Aorta (tissue), 5 donors: ENCODE measurements around the gene PACRG. TPM values are rescaled to one million over a fixed set of nuclear protein-coding genes. Genes with fewer than 3 reads are reported as not detected.
"Not testable (repeated sequence)": the region's sequence is repeated elsewhere in the genome, so short reads cannot be mapped to it uniquely, and the experiment has no call there.

Source experiments
- ATAC-seq: fragments of 200-7000 bp; cut with Tn5 transposase; one replicate; pipeline ENCODE4 v1.9.1; 2022; ENCODE audit warnings: moderate library complexity; ENCODE audit not compliant: low FRiP score
- DNase-seq, 2 donors: peaks; one replicate each; pipeline ENCODE4 v3.0.0-alpha.2; 2020
- H3K27ac ChIP-seq, 2 donors: one replicate each; pipeline ENCODE4 v1.5.1; 2013; ENCODE audit warnings: low read length in 2 of 2, mild to moderate bottlenecking in 2 of 2, moderate library complexity in 2 of 2, control low read depth in 1 of 2, inconsistent platforms in 1 of 2, low read depth in 1 of 2
- H3K27me3 ChIP-seq, 2 donors: one replicate each; pipeline ENCODE4 v1.6.1; 2013; ENCODE audit warnings: control low read depth in 1 of 2, low read length in 1 of 2, mild to moderate bottlenecking in 1 of 2, moderate library complexity in 1 of 2; ENCODE audit not compliant: insufficient read depth in 2 of 2, control insufficient read depth in 1 of 2
- H3K36me3 ChIP-seq, 2 donors: one replicate each; pipeline ENCODE4 v1.6.1; 2013; ENCODE audit warnings: control low read depth in 1 of 2, low read length in 1 of 2, mild to moderate bottlenecking in 1 of 2; ENCODE audit not compliant: insufficient read depth in 2 of 2, control insufficient read depth in 1 of 2
- H3K4me1 ChIP-seq, 2 donors: one replicate each; pipeline ENCODE4 v1.6.1; 2013; ENCODE audit warnings: low read length in 2 of 2, control low read depth in 1 of 2, mild to moderate bottlenecking in 1 of 2, moderate library complexity in 1 of 2; ENCODE audit not compliant: insufficient read depth in 2 of 2, control insufficient read depth in 1 of 2
- H3K4me3 ChIP-seq, 2 donors: one replicate each; pipeline ENCODE4 v1.5.1; 2013; ENCODE audit warnings: low read length in 2 of 2, control low read depth in 1 of 2, mild to moderate bottlenecking in 1 of 2
- H3K9me3 ChIP-seq: one replicate; pipeline ENCODE4 v1.6.1; 2013; ENCODE audit warnings: mild to moderate bottlenecking, low read length; ENCODE audit not compliant: control insufficient read depth
- WGBS, 2 donors: extraction: QIAGEN DNeasy Blood & Tissue Kit; methylation state at CpG; one replicate each; pipeline ENCODE4 v1.1.7; 2013; 5-methylcytosine and 5-hydroxymethylcytosine counted together
- intact Hi-C, 2 donors: fragments of 100-400 bp; cut with DNase I; formaldehyde crosslinking; loops; one replicate each; pipeline versions ENCODE4 v1.14.2 to v1.15.0; 2022
- polyA plus RNA-seq, 2 donors: library from polyadenylated mRNA; stranded (reverse); fragments of 200-250 nt; gene quantifications; one replicate each; pipeline ENCODE4 v1.2.3, GENCODE V29; 2013
- total RNA-seq, 2 donors: library from RNA; stranded (reverse); fragmentation: NEBNext Ultra II Directional; extraction: Animal tissue kit (Norgen Biotek cat#: 25700); gene quantifications; one replicate each; pipeline ENCODE4 v1.2.1, GENCODE V29; 2021
- donor health status: healthy with polysubstance abuse.
- donor health status: Bipolar disorder and iron deficiency.
- donor health status: DM: no; HTN: no; CAD: no.
- donor health status: DM: no; HTN: no; CAD: no.
- donor health status: DM: yes; HTN: yes; CAD: no.

Gene PACRG
- total and polyA plus RNA-seq, 4 donors = 0.26 to 2.7 (median 0.54) TPM; not detected in 1

- H3K4me3 ChIP-seq, H3K9me3 ChIP-seq, intact Hi-C loops, H3K27ac ChIP-seq, DNase-seq, H3K36me3 ChIP-seq, H3K4me1 ChIP-seq, H3K27me3 ChIP-seq, ATAC-seq: not testable (repeated sequence)
- WGBS, 2 donors = 87 to 90% methylated on average over 1 of the region's 1 CpG
These were observed 255.5 kb downstream of the PACRG start for GRCh38 chr6:162983234-162983633.

- Histone ChIP-seq H3K36me3 (no peaks in the 10 kb centered on the region), H3K4me1 (no peaks in the 10 kb centered on the region), H3K4me3 (no peak overlapping the region), H3K9me3 (no peaks in the 10 kb centered on the region), H3K27me3 (no peaks in the 10 kb centered on the region), H3K27ac (no peak overlapping the region)
- 49 to 56% methylated on average over 1 of the region's 1 CpG for WGBS, 2 donors
- ATAC-seq (no peak), DNase-seq (no peak)
- intact Hi-C loops = no loop called here
These were observed 271.0 kb downstream of the PACRG start for GRCh38 chr6:162998777-162999176.

GRCh38 chr6:162999575-163000285 lies 272.0 kb downstream of the PACRG start:
- no peaks in the 10 kb centered on the region for H3K4me1 ChIP-seq
- no peak for ATAC-seq
- H3K9me3 ChIP-seq = no peaks in the 10 kb centered on the region
- H3K36me3 ChIP-seq = no peaks in the 10 kb centered on the region
- H3K27me3 ChIP-seq = no peaks in the 10 kb centered on the region
- intact Hi-C loops = no loop called here
- H3K4me3 ChIP-seq = no peak overlapping the region
- no peak overlapping the region for H3K27ac ChIP-seq
- DNase-seq = no peak
- WGBS, 2 donors = 67 to 68% methylated on average over 5 of the region's 5 CpGs

DNA sequence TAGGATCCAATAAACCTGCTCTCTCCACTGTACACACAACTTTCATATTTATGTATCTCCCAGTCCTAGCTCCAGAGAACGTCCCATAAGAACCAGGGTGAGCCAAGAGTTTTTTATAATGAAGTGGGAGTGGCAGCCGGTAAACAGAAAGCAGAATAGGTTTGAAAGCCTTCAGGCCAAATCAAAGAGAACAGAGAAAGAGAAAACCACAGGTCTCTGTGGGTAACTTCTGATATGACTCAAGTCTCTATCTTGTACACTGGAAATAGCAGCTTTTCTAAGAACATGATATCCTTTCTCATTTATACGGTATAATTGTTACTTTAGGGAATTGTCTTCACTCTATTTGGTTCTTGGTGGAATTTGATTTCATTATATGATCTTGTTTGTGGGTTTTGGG lies 273.6 kb downstream of the PACRG start:
- no peak for ATAC-seq
- Histone ChIP-seq H3K9me3 (no peaks in the 10 kb centered on the region), H3K36me3 (no peaks in the 10 kb centered on the region), H3K4me3 (no peak overlapping the region), H3K4me1 (no peaks in the 10 kb centered on the region), H3K27ac (no peak overlapping the region), H3K27me3 (no peaks in the 10 kb centered on the region)
- no peak for DNase-seq
- 71 to 79% methylated on average over 3 of the region's 3 CpGs for WGBS, 2 donors
- intact Hi-C loops = no loop called here

- H3K4me1 ChIP-seq = no peaks in the 10 kb centered on the region
- H3K36me3 ChIP-seq = no peaks in the 10 kb centered on the region
- no peaks in the 10 kb centered on the region for H3K9me3 ChIP-seq
- ATAC-seq (no peak), DNase-seq (no peak)
- WGBS, 2 donors = 76 to 78% methylated on average over 6 of the region's 6 CpGs
- no peaks in the 10 kb centered on the region for H3K27me3 ChIP-seq
- no peak overlapping the region for H3K4me3 ChIP-seq
- no peak overlapping the region for H3K27ac ChIP-seq
- intact Hi-C loops = no loop called here
These were observed 280.4 kb downstream of the PACRG start for GRCh38 chr6:163008186-163008585.

- Histone ChIP-seq H3K4me1 (no peaks in the 10 kb centered on the region), H3K27me3 (no peaks in the 10 kb centered on the region), H3K36me3 (no peaks in the 10 kb centered on the region), H3K4me3 (no peak overlapping the region), H3K9me3 (no peaks in the 10 kb centered on the region), H3K27ac (no peak overlapping the region)
- DNase-seq = no peak
- intact Hi-C loops = no loop called here
- no peak for ATAC-seq
- 78% methylated on average over 5 of the region's 5 CpGs for WGBS, 2 donors
These were observed 280.9 kb downstream of the PACRG start for GRCh38 chr6:163008626-163009025.

- 69 to 75% methylated on average over 5 of the region's 5 CpGs for WGBS, 2 donors
- intact Hi-C loops = no loop called here
- no peak for ATAC-seq
These were observed 282.4 kb downstream of the PACRG start for GRCh38 chr6:163010145-163010544.

GRCh38 chr6:163014736-163015135 lies 287.0 kb downstream of the PACRG start:
- intact Hi-C loops = no loop called here
- DNase-seq = no peak
- ATAC-seq = no peak
- no peak overlapping the region for H3K4me3 ChIP-seq
- H3K36me3 ChIP-seq = no peaks in the 10 kb centered on the region
- no peaks in the 10 kb centered on the region for H3K4me1 ChIP-seq
- H3K27me3 ChIP-seq = no peaks in the 10 kb centered on the region
- H3K9me3 ChIP-seq = no peaks in the 10 kb centered on the region
- H3K27ac ChIP-seq = no peak overlapping the region
- WGBS, 2 donors = 69 to 70% methylated on average over 1 of the region's 1 CpG

More at GRCh38 chr6:163010145-163010544, 282.4 kb downstream of the PACRG start:
- Histone ChIP-seq H3K36me3 (no peaks in the 10 kb centered on the region), H3K27me3 (no peaks in the 10 kb centered on the region), H3K27ac (no peak overlapping the region), H3K9me3 (no peaks in the 10 kb centered on the region), H3K4me3 (no peak overlapping the region), H3K4me1 (no peaks in the 10 kb centered on the region)
- no peak for DNase-seq

GRCh38 chr6:163017801-163018200 lies 290.0 kb downstream of the PACRG start:
- no peak overlapping the region for H3K4me3 ChIP-seq
- no peaks in the 10 kb centered on the region for H3K27me3 ChIP-seq
- WGBS, 2 donors = 79 to 96% methylated on average over 1 of the region's 1 CpG
- H3K4me1 ChIP-seq = no peaks in the 10 kb centered on the region
- no peaks in the 10 kb centered on the region for H3K36me3 ChIP-seq
- ATAC-seq = no peak
- intact Hi-C loops = no loop called here
- H3K9me3 ChIP-seq = no peaks in the 10 kb centered on the region
- no peak for DNase-seq
- H3K27ac ChIP-seq = no peak overlapping the region
